GM18505 (cell line): ENCODE measurements around the gene AUH.

Experiments
- ATAC-seq: cut with Tn5 transposase; IDR thresholded peaks from one replicate; pipeline ENCODE4 v1.9.1; 2021; ENCODE audit not compliant: unreplicated experiment
- POLR2A ChIP-seq: IDR thresholded peaks from 4 replicates; pipeline ENCODE4 v1.6.1; 2011; ENCODE audit warnings: borderline replicate concordance; ENCODE audit not compliant: insufficient read depth, insufficient read length; ENCODE audit errors: extremely low read depth

AUH gene

GRCh38 chr9:91223000-91223399, 138.7 kb downstream of the AUH start:
- ATAC-seq: no peak
- TF ChIP-seq POLR2A: no peak

- no peak for ATAC-seq
- no peak for TF ChIP-seq POLR2A
Measured at GRCh38 chr9:91222457-91222856, 139.3 kb downstream of the AUH start.

- no peak for TF ChIP-seq POLR2A
- no peak for ATAC-seq
Measured at GRCh38 chr9:91221332-91221731, 140.4 kb downstream of the AUH start.

GRCh38 chr9:91220491-91221135, 141.1 kb downstream of the AUH start:
- no peak for TF ChIP-seq POLR2A
- no peak for ATAC-seq

GRCh38 chr9:91220021-91220420, 141.7 kb downstream of the AUH start:
- TF ChIP-seq POLR2A: no peak
- no peak for ATAC-seq

- ATAC-seq: no peak
- TF ChIP-seq POLR2A: no peak
Measured at GRCh38 chr9:91219557-91219956, 142.2 kb downstream of the AUH start.

GRCh38 chr9:91217388-91217787, 144.3 kb downstream of the AUH start:
- TF ChIP-seq POLR2A: no peak
- ATAC-seq: no peak

- no peak for ATAC-seq
- no peak for TF ChIP-seq POLR2A
Measured at GRCh38 chr9:91214867-91215266, 146.9 kb downstream of the AUH start.

GRCh38 chr9:91214086-91214485, 147.6 kb downstream of the AUH start:
- ATAC-seq: no peak

GRCh38 chr9:91212596-91213243, 149.0 kb downstream of the AUH start:
- ATAC-seq: no peak
- no peak for TF ChIP-seq POLR2A

More at GRCh38 chr9:91214086-91214485, 147.6 kb downstream of the AUH start:
- no peak for TF ChIP-seq POLR2A

- no peak for TF ChIP-seq POLR2A
- no peak for ATAC-seq
Measured at GRCh38 chr9:91211919-91212318, 149.8 kb downstream of the AUH start.

GRCh38 chr9:91211414-91211813, 150.3 kb downstream of the AUH start:
- ATAC-seq: no peak

GRCh38 chr9:91210318-91210717, 151.4 kb downstream of the AUH start:
- no peak for TF ChIP-seq POLR2A
- no peak for ATAC-seq

More at GRCh38 chr9:91211414-91211813, 150.3 kb downstream of the AUH start:
- TF ChIP-seq POLR2A: no peak

- no peak for TF ChIP-seq POLR2A
- ATAC-seq: peak; percentile 13
Measured at GRCh38 chr9:91208837-91209236, 152.9 kb downstream of the AUH start.
